ENCODE measurements around the gene COG2.

The COG2 gene

GRCh38 chr1:230728710-230729392 lies 86.6 kb downstream of the COG2 start:
- Histone ChIP-seq H3K36me3 (ENCODE audit: control insufficient read depth in 2 of 2, insufficient read depth in 2 of 2, low read length in 2 of 2) (no peaks in the 10 kb centered on the region), H3K4me1 (ENCODE audit: control insufficient read depth in 2 of 2, insufficient read depth in 2 of 2, low read length in 2 of 2) (peaks cover 5 to 6% of the 10 kb centered on the region in 2 donors), H3K27ac (ENCODE audit: low read depth in 2 of 2, low read length in 2 of 2) (no peak overlapping the region), H3K27me3 (ENCODE audit: control insufficient read depth in 2 of 2, insufficient read depth in 2 of 2, low read length in 2 of 2) (no peaks in the 10 kb centered on the region), H3K4me3 (ENCODE audit: low read length in 2 of 2) (no peak overlapping the region), H3K9ac (ENCODE audit: low read depth in 1 of 2, low read length in 2 of 2) (no peak overlapping the region), H3K9me3 (ENCODE audit: control insufficient read depth in 2 of 2, low read length in 2 of 2) (peaks cover 0 to 2% of the 10 kb centered on the region in 2 donors)

GRCh38 chr1:230730977-230731376 lies 88.7 kb downstream of the COG2 start:
- no peaks in the 10 kb centered on the region for H3K27me3 ChIP-seq (ENCODE audit: control insufficient read depth in 2 of 2, insufficient read depth in 2 of 2, low read length in 2 of 2)
- peaks cover 5 to 6% of the 10 kb centered on the region in 2 donors for H3K4me1 ChIP-seq (ENCODE audit: control insufficient read depth in 2 of 2, insufficient read depth in 2 of 2, low read length in 2 of 2)
- H3K9ac ChIP-seq (ENCODE audit: low read depth in 1 of 2, low read length in 2 of 2): no peak overlapping the region
- no peak overlapping the region for H3K27ac ChIP-seq (ENCODE audit: low read depth in 2 of 2, low read length in 2 of 2)
- no peaks in the 10 kb centered on the region for H3K9me3 ChIP-seq (ENCODE audit: control insufficient read depth in 2 of 2, low read length in 2 of 2)
- no peak overlapping the region for H3K4me3 ChIP-seq (ENCODE audit: low read length in 2 of 2)
- no peaks in the 10 kb centered on the region for H3K36me3 ChIP-seq (ENCODE audit: control insufficient read depth in 2 of 2, insufficient read depth in 2 of 2, low read length in 2 of 2)

- no peaks in the 10 kb centered on the region for H3K9me3 ChIP-seq (ENCODE audit: control insufficient read depth in 2 of 2, low read length in 2 of 2)
- H3K4me1 ChIP-seq (ENCODE audit: control insufficient read depth in 2 of 2, insufficient read depth in 2 of 2, low read length in 2 of 2): peaks cover 0 to 2% of the 10 kb centered on the region in 2 donors
- H3K36me3 ChIP-seq (ENCODE audit: control insufficient read depth in 2 of 2, insufficient read depth in 2 of 2, low read length in 2 of 2): no peaks in the 10 kb centered on the region
- H3K9ac ChIP-seq (ENCODE audit: low read depth in 1 of 2, low read length in 2 of 2): no peak overlapping the region
- H3K27ac ChIP-seq (ENCODE audit: low read depth in 2 of 2, low read length in 2 of 2): no peak overlapping the region
- no peak overlapping the region for H3K4me3 ChIP-seq (ENCODE audit: low read length in 2 of 2)
- no peaks in the 10 kb centered on the region for H3K27me3 ChIP-seq (ENCODE audit: control insufficient read depth in 2 of 2, insufficient read depth in 2 of 2, low read length in 2 of 2)
These were observed 93.2 kb downstream of the COG2 start for GRCh38 chr1:230735447-230735846.

GRCh38 chr1:230737622-230738262 lies 95.5 kb downstream of the COG2 start:
- Histone ChIP-seq H3K9me3 (ENCODE audit: control insufficient read depth in 2 of 2, low read length in 2 of 2) (no peaks in the 10 kb centered on the region), H3K27ac (ENCODE audit: low read depth in 2 of 2, low read length in 2 of 2) (no peak overlapping the region), H3K4me3 (ENCODE audit: low read length in 2 of 2) (no peak overlapping the region), H3K9ac (ENCODE audit: low read depth in 1 of 2, low read length in 2 of 2) (no peak overlapping the region), H3K36me3 (ENCODE audit: control insufficient read depth in 2 of 2, insufficient read depth in 2 of 2, low read length in 2 of 2) (no peaks in the 10 kb centered on the region), H3K4me1 (ENCODE audit: control insufficient read depth in 2 of 2, insufficient read depth in 2 of 2, low read length in 2 of 2) (no peaks in the 10 kb centered on the region), H3K27me3 (ENCODE audit: control insufficient read depth in 2 of 2, insufficient read depth in 2 of 2, low read length in 2 of 2) (no peaks in the 10 kb centered on the region)

- no peak overlapping the region for H3K4me3 ChIP-seq (ENCODE audit: low read length in 2 of 2)
- no peaks in the 10 kb centered on the region for H3K36me3 ChIP-seq (ENCODE audit: control insufficient read depth in 2 of 2, insufficient read depth in 2 of 2, low read length in 2 of 2)
- H3K27me3 ChIP-seq (ENCODE audit: control insufficient read depth in 2 of 2, insufficient read depth in 2 of 2, low read length in 2 of 2): no peaks in the 10 kb centered on the region
- no peak overlapping the region for H3K27ac ChIP-seq (ENCODE audit: low read depth in 2 of 2, low read length in 2 of 2)
- no peaks in the 10 kb centered on the region for H3K4me1 ChIP-seq (ENCODE audit: control insufficient read depth in 2 of 2, insufficient read depth in 2 of 2, low read length in 2 of 2)
- no peaks in the 10 kb centered on the region for H3K9me3 ChIP-seq (ENCODE audit: control insufficient read depth in 2 of 2, low read length in 2 of 2)
- no peak overlapping the region for H3K9ac ChIP-seq (ENCODE audit: low read depth in 1 of 2, low read length in 2 of 2)
These were observed 97.4 kb downstream of the COG2 start for GRCh38 chr1:230739564-230740290.

All from mucosa of rectum (tissue), 2 donors.